H1 (cell line): ENCODE results near the gene NAA40. TPM values are rescaled to one million over a fixed set of nuclear protein-coding genes. Genes with fewer than 3 reads are reported as not detected.

Experiments
- CTCF ChIP-seq, 3 experiments: IDR thresholded peaks; 1 replicate in 2 of 3; 2 replicates in 1 of 3; pipeline versions ENCODE4 v1.5.1 to v1.6.1; 2011; ENCODE audit warnings: low read length in 3 of 3, mild to moderate bottlenecking in 3 of 3, inconsistent platforms in 2 of 3, low read depth in 1 of 3, moderate library complexity in 1 of 3; ENCODE audit not compliant: insufficient read depth in 1 of 3; ENCODE audit errors: control extremely low read depth in 1 of 3
- GABPA ChIP-seq: IDR thresholded peaks from 2 replicates; pipeline ENCODE4 v1.6.1; 2011; ENCODE audit warnings: mild to moderate bottlenecking, low read length, moderate library complexity, borderline replicate concordance; ENCODE audit not compliant: insufficient read depth
- MAFK ChIP-seq: IDR thresholded peaks from 2 replicates; pipeline ENCODE4 v1.6.1; 2012; ENCODE audit warnings: low read depth, mild to moderate bottlenecking, improper control_type of control experiment, low read length
- NANOG ChIP-seq: IDR thresholded peaks from 2 replicates; pipeline ENCODE4 v1.6.1; 2011; ENCODE audit warnings: low read length, low read depth, mild to moderate bottlenecking, inconsistent platforms; ENCODE audit not compliant: insufficient read depth, poor library complexity, severe bottlenecking
- SIN3A ChIP-seq, 2 experiments: IDR thresholded peaks in 1 of 2; conservative IDR thresholded peaks in 1 of 2; 2 replicates each; pipeline ENCODE4 v1.6.1; 2011 to 2012; ENCODE audit warnings: low read length in 2 of 2, improper control_type of control experiment in 1 of 2, low read depth in 1 of 2, mild to moderate bottlenecking in 1 of 2
- polyA plus RNA-seq, 7 experiments: library from polyadenylated mRNA; depleted of rRNA in 3 of 7; stranded (reverse) in 5 of 7; unstranded in 2 of 7; fragments of >200 nt in 5 of 7; fragments of 200-250 nt in 2 of 7; gene quantifications; 1 replicate in 5 of 7; 2 replicates in 1 of 7; 4 replicates in 1 of 7; pipeline versions ENCODE4 v1.2.1 to v1.2.3, GENCODE V29; 2011 to 2013; ENCODE audit warnings: missing spikeins in 2 of 7, mixed read lengths in 2 of 7
- total RNA-seq: library from RNA; stranded (reverse); fragmentation: NEBNext Ultra II Directional; extraction: Animal tissue kit (Norgen Biotek cat#: 25700); gene quantifications from 2 replicates; pipeline ENCODE4 v1.2.1, GENCODE V29; 2021
- TF ChIP-seq, protein P1 (sequence below): IDR thresholded peaks from 2 replicates; pipeline ENCODE4 v1.6.1; 2012; ENCODE audit warnings: low read length, inconsistent platforms

Gene NAA40
- total and polyA plus RNA-seq, 2 of the 8 experiments (the other 6 are each of a cell fraction or from before 2014, with no cell fraction given) = 20.0 to 31.1 TPM

GRCh38 chr11:63986156-63986931, 47.5 kb downstream of the NAA40 start, which contains the start of gene OTUB1 (continued):
- peak in 1 of 3 experiments; percentile 19; a peak in 1 of 4 replicates for TF ChIP-seq CTCF (IDR thresholded peaks at IDR 0.05; ENCODE audit: control extremely low read depth in 1 of 3, insufficient read depth in 1 of 3, low read depth in 1 of 3, low read length in 3 of 3)
- peak; percentile 10 for TF ChIP-seq NANOG
- TF ChIP-seq GABPA = peak; percentile 82; the same call in 1 of the 2 replicates
- TF ChIP-seq MAFK = no peak
- TF ChIP-seq, protein P1, sequence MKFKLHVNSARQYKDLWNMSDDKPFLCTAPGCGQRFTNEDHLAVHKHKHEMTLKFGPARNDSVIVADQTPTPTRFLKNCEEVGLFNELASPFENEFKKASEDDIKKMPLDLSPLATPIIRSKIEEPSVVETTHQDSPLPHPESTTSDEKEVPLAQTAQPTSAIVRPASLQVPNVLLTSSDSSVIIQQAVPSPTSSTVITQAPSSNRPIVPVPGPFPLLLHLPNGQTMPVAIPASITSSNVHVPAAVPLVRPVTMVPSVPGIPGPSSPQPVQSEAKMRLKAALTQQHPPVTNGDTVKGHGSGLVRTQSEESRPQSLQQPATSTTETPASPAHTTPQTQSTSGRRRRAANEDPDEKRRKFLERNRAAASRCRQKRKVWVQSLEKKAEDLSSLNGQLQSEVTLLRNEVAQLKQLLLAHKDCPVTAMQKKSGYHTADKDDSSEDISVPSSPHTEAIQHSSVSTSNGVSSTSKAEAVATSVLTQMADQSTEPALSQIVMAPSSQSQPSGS = peak; percentile 56; the same call in 1 of the 2 replicates
- TF ChIP-seq SIN3A (conservative IDR thresholded peaks at IDR 0.05 in 1 of 2, IDR thresholded peaks at IDR 0.05 in 1 of 2; ENCODE audit: low read depth in 1 of 2, low read length in 2 of 2) = peak in 1 of 2 experiments; percentile 97; a peak in 2 of 4 replicates
